Prostate gland (tissue), 2 donors: ENCODE results near the gene SPTAN1.

Source experiments
- POLR2A ChIP-seq: fragments of 450-650 bp; IDR thresholded peaks from one replicate; pipeline ENCODE4 v1.6.1; 2016; ENCODE audit warnings: antibody characterized with exemption, mild to moderate bottlenecking
- POLR2AphosphoS5 ChIP-seq: sonication (generic); formaldehyde crosslinking; IDR thresholded peaks from one replicate; pipeline ENCODE4 v1.6.1; 2017; ENCODE audit warnings: antibody characterized with exemption
- TF ChIP-seq, protein P1 (sequence below), 4 experiments: fragments of 200-600 bp in 2 of 4; fragments of 450-650 bp in 2 of 4; sonication (generic) in 2 of 4; IDR thresholded peaks; 1 replicate in 3 of 4; 2 replicates in 1 of 4; pipeline ENCODE4 v1.5.1; 2016 to 2019; ENCODE audit warnings: antibody characterized with exemption in 4 of 4, mild to moderate bottlenecking in 2 of 4, moderate library complexity in 2 of 4

DNA sequence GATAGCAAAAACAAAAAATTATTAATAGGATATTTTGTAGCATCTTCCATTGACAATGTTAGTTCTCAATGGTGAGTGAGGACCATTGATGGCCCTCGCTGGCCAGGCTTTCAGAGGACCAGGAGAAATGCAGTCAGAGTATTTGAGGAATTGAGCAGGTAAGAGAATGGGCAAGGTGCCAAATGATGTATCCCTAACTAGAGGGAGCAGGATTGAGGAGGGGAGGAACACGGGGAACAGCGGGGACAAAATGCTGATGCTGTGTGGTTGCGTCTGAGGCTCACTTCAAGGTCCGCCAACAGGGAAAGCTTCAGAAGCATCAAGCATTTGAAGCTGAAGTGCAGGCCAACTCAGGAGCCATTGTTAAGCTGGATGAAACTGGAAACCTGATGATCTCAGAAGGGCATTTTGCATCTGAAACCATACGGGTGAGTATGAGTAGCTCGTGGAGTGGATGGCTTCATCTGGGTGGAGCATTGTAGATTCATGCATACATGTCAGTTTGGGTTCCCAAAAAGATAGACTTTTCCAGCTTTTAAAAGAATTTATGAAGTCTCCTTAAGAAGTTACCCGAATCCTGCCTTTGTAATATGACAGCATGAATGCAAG, 16.2 kb downstream of the SPTAN1 start:
- TF ChIP-seq, protein P1, sequence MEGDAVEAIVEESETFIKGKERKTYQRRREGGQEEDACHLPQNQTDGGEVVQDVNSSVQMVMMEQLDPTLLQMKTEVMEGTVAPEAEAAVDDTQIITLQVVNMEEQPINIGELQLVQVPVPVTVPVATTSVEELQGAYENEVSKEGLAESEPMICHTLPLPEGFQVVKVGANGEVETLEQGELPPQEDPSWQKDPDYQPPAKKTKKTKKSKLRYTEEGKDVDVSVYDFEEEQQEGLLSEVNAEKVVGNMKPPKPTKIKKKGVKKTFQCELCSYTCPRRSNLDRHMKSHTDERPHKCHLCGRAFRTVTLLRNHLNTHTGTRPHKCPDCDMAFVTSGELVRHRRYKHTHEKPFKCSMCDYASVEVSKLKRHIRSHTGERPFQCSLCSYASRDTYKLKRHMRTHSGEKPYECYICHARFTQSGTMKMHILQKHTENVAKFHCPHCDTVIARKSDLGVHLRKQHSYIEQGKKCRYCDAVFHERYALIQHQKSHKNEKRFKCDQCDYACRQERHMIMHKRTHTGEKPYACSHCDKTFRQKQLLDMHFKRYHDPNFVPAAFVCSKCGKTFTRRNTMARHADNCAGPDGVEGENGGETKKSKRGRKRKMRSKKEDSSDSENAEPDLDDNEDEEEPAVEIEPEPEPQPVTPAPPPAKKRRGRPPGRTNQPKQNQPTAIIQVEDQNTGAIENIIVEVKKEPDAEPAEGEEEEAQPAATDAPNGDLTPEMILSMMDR (IDR thresholded peaks at IDR 0.05) = no peak
- TF ChIP-seq POLR2A = no peak
- no peak for TF ChIP-seq POLR2AphosphoS5
